Measurements from ENCODE around the gene RAB6A.
"Not testable (repeated sequence)": the region's sequence is repeated elsewhere in the genome, so short reads cannot be mapped to it uniquely, and the experiment has no call there.

The RAB6A gene

GRCh38 chr11:73760679-73761402 is at the start of gene RAB6A:
TSS of gene RAB6A (minus strand) at chr11:73761074. CDS start at chr11:73760635, 439 bp downstream.
- DNase-seq: peak; percentile 100

- no peak for DNase-seq
Measured at GRCh38 chr11:73810637-73811036, 49.8 kb upstream of the RAB6A start.

- DNase-seq: no peak
Measured at GRCh38 chr11:73808052-73808451, 47.2 kb upstream of the RAB6A start.

- no peak for DNase-seq
Measured at GRCh38 chr11:73804712-73805111, 43.8 kb upstream of the RAB6A start.

GRCh38 chr11:73801136-73801535 is 40.3 kb upstream of the RAB6A start:
- DNase-seq: no peak

GRCh38 chr11:73800276-73800806 is 39.5 kb upstream of the RAB6A start:
- DNase-seq: no peak

- DNase-seq: no peak
Measured at GRCh38 chr11:73797457-73797856, 36.6 kb upstream of the RAB6A start.

GRCh38 chr11:73795925-73796632 is 35.2 kb upstream of the RAB6A start:
- no peak for DNase-seq

- DNase-seq: no peak
Measured at GRCh38 chr11:73792584-73792983, 31.7 kb upstream of the RAB6A start.

- no peak for DNase-seq
Measured at GRCh38 chr11:73789279-73789670, 28.4 kb upstream of the RAB6A start.

GRCh38 chr11:73787643-73788558 is 27.0 kb upstream of the RAB6A start, which contains the start of gene MRPL48:
TSS of gene MRPL48 (plus strand) at chr11:73787874. CDS start at chr11:73787972, 98 bp downstream.
- peak; percentile 86 to 87 for DNase-seq

GRCh38 chr11:73787051-73787642 is 26.3 kb upstream of the RAB6A start:
- DNase-seq: no peak

GRCh38 chr11:73785467-73785866 is 24.6 kb upstream of the RAB6A start:
- not testable (repeated sequence) for DNase-seq

- no peak for DNase-seq
Measured at GRCh38 chr11:73784734-73785133, 23.9 kb upstream of the RAB6A start.

- DNase-seq: no peak
Measured at GRCh38 chr11:73784080-73784634, 23.3 kb upstream of the RAB6A start.

- no peak for DNase-seq
Measured at GRCh38 chr11:73783483-73784020, 22.7 kb upstream of the RAB6A start.

GRCh38 chr11:73781303-73781702 is 20.4 kb upstream of the RAB6A start:
- no peak for DNase-seq

GRCh38 chr11:73779084-73779902 is 18.4 kb upstream of the RAB6A start:
- DNase-seq: peak; percentile 97

GRCh38 chr11:73770811-73771210 is 9.9 kb upstream of the RAB6A start:
- not testable (repeated sequence) for DNase-seq

GRCh38 chr11:73766763-73767162 is 5.9 kb upstream of the RAB6A start:
- no peak for DNase-seq

GRCh38 chr11:73762732-73763131 is 1.9 kb upstream of the RAB6A start:
- DNase-seq: no peak

Measured in CD4-positive, alpha-beta T cell treated with Interleukin-1 beta for 1 hour (primary cell).